ENCODE data around the gene MCC. TPM values are rescaled to one million over a fixed set of nuclear protein-coding genes. Genes with fewer than 3 reads are reported as not detected.
A peak's percentile ranks its signal among the peaks of the same experiment; 100 is the strongest.

Gene MCC
- total RNA-seq, 1 experiment from 2014 or later, result not detected

DNA sequence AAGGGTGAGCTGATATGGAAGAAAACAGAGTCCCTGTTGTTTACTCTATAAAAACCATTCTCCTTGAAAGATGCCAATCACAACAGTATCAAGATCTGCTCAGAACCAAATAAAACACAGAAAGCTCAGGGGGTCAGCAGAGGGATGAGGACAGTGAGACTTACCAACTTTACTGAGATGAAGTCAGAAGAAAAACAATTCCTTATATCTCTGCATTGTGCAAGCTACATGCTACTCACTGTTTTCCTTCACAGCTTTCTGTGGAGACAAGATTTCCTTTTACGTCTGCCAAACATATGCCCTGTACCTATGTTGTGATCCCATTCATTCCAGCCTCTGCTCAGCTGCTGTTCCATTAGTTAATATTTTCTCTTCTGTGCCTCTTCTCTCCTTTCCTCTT lies 239.0 kb downstream of the MCC start:
- no peak for DNase-seq (ENCODE audit: low spot score)

DNA sequence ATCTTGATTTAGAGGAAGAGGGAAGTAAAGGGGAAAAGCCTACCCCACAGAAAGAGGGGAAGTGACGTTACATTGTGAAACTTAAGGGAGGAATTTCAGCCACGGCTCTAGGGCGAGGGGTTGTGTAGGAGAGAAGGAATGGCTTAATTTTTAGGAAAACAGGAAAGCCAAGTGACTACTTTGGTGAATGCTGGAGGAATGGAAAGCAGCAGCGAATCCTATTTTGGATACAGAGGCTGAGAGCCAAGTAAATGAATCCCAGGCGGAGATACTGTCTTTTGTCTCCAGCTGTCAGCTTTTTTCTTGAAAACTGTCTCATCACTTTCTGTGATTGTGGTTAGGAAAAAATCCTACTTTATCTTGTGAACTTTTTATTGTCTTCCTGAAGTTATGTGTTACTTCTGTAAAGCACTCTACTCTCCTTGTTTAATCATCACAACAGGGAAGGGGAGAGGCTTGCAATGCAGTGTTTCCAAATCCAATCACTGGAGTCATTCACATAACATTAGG lies 241.8 kb downstream of the MCC start:
- DNase-seq (ENCODE audit: low spot score), result no peak

DNA sequence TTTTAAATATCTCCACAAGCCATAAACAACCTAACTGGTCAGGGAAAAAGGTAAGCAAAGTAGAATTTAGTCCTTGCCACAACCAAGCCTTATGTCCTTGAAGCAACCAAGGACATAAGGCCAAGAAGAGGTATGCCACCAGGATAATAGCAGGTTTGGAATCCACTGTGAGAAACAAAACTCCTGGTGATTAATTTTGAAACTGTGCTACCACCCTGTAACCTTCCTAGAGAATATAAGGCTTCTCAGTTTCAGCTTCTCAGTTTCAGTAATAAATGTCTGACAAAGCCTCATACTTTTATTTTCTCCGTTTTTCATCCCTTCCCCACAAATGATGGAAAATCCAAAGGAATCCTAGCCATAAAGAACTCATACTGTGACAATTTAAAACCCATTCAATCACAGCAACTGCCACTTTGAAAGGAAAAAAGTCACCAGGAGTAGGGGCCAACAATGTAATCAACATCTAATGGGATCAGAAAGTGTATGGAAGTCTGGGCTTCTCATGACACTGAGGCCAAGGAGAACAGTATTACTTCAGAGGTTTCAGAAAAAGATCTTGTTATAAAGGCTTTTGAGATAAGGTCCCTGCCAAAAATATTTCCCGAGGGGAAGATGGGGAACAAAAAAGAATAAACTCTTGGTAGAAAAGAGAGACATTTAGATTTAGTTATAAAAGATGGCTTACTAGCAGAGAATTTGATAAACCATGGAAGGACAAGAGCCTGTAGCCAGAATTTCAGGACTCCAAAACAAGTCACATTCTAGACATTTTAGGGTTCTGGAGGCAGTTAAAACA lies 242.6 kb downstream of the MCC start:
- no peak for DNase-seq (ENCODE audit: low spot score)

DNA sequence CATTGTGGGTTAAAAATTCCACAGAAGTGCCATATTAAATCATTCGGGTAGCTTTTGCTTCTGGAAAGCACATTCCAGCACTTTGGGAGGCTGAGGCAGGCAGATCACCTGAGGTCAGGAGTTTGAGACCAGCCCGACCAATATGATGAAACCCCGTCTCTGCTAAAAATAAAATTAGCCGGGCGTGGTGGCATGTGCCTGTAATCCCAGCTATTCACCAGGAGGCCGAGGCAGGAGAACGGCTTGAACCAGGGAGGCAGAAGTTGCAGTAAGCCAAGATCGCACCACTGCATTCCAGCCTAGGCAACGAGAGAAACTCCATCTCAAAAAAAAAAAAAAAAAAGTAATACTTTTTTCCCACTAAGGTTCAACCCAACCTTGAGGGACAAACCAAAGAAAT lies 243.3 kb downstream of the MCC start:
- no peak for DNase-seq (ENCODE audit: low spot score)

DNA sequence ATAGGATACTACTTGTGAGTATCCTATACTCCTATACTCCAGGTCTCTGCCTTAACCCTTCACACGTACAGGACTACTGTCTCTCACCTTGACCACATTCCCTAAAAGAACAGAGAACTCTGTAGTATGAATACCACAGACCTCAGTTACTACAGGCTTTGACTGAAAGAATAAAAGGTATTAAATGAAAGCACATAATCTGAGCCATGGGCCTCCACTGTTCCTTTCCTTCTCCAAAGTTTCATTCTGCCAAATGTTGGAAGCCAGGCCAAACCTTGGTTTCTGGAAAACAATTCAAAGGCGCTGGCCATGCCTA lies 244.9 kb downstream of the MCC start:
- no peak for DNase-seq (ENCODE audit: low spot score)

DNA sequence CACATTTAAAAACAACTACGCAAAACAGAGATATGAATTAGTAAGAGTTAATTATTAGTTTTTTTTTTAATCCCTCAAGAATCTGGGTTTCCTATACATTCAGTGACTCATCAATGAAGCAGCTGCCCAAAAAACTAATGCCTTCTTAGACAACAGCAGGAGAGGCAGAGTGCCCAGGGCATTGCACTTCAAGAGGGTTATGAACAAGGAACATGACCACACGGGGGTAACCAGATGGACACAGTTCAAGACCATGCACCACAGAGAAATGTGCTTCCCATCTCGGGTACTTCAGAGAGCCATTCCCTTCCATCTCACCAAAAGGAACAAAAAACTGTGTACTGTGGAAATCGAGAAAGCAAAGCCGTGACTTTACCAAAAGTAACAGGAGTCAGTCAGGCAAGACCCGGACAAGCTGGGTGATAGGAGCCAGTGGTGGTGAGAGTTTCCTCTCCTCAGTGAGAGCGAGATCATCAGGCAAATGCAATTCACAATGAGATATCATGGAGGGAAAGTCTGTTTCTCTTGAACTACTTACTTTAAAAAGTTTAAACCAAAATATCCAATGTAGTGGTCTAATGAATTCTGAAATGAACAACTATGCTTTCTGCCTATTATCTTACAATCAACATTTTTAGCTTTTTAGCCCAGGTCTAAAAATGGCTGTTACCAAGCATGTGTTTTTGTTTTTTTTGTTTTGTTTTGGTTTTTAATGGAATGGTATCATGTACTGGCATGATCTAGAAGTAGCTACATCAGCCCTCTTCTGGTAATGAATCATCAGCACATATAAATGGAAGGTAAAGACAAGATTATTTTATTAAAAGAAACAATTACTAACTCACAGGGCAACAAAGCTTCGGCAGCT lies 245.5 kb downstream of the MCC start:
- DNase-seq (ENCODE audit: low spot score), result no peak

DNA sequence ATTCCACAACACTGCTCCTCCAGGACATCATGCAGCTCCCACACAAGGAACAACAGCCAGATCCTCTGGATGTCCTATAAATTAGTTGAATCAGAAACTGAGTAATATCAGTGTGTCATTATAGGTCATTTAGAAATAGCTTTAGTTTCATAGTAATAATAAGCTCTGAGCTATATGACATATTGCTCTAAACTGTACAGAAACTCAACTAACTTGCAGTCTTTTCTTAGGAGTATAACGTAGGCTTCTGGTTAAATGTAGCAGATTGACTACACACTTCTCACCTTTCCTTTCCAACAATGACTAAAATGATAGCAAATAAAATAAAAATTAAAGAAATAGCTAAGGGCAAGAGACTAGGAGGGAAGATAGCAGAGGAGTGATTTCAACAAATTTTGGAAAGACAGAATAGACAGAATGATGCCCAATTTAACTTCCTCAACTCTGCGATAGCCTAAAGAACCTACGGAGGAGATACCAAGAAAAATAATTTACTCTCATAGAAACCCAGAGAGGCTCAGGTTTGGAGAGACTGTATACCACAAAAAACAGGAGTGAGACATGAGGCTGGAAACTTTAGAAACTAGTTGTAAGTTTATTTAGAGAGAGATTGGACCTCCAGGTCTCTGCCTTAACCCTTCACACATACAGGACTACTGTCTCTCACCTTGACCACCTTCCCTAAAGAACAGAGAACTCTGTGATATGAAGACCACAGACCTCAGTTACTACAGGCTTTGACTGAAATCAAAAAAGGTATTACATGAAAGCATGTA lies 247.1 kb downstream of the MCC start:
- DNase-seq (ENCODE audit: low spot score), result no peak

DNA sequence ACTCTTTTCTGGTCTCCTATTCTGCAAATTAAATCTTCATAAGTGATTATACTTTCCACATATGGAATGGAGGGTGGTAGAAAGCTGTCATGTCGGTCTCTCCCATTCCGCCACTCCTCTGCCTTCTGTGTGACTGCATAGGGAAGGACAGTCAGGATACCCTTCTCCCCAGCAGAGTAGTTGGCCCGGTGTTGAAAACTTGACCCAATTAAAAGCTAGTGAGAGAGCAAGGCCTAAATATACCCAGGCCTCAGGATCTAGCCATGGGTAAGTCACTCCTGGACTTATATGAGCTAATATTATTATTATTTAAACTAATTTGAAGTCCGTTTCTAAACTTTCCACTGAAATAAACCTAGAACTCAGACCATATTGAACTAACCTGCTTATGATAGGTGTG lies 248.2 kb downstream of the MCC start:
- no peak for DNase-seq (ENCODE audit: low spot score)

DNA sequence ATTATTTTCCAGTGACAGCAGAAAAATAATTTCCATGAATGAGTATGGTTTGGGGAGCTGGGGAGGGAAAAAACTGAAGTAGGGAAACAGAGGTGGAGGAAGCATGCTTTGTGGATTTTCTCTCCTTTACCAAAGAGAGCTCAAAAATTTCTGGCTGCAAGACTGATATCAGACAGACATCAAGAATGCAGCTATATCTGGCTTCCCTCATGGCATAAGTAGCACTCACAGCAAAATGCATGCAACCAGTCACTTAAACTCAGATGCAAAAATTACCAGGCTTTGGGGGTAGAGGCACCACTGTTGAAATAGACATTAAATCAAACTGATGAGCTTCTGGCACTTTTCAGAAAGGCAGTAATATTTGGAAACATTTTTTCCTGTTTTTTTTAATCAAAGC lies 250.4 kb downstream of the MCC start:
- DNase-seq (ENCODE audit: low spot score), result no peak

DNA sequence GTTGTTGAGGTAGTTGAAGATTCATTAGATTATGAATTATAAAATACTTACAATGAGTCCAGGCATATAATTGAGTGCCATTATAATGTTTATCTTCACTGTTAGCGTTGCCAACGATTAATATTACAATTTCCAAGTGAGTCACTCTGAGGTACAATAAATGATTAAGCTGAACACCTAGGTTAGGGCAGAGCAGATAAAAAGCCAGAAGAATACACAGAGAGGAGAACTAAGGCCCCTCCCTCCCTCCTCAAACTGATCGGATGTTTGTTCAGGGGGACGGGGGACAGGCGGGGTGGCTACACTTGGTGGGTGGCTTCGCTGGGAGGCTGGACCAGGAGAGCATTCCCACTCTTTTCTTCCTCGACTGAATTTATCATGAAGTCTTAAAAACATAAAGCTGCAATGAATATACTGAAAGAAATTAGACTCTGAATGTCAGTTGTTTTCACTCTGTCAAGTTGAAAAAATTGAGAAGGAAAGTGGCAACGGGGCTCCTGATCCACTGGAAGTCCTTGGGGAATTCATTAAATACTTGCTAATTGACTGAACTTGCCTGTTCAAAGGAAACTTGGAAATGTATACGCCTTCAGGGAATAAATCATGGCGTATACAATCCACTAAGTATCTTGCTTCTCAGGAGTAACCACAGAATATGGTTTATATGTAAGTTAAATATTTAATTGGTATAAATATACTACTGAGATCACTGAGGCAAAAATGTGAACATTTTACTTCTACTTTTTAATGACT lies 251.5 kb downstream of the MCC start:
- peak; percentile 25 for DNase-seq (ENCODE audit: low spot score)

DNA sequence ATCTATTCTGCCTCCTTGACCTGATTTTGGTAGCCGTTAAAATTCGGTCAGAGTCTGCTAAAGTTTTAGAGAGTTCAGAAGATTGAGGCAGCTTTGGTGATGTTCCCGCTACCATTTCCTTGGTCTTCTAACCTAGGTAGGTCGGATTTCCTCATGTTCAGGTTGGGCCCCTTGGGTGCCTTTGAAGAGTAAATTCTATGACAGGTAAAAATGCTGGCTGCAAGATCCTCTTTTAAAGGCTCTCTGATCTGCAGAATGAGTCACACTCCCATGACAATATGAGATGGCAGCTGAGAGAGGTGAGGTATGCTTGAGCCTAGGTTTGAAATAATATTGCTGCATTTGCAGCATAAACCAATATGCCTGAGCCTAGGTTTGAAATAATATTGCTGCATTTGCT lies 252.4 kb downstream of the MCC start:
- no peak for DNase-seq (ENCODE audit: low spot score)

DNA sequence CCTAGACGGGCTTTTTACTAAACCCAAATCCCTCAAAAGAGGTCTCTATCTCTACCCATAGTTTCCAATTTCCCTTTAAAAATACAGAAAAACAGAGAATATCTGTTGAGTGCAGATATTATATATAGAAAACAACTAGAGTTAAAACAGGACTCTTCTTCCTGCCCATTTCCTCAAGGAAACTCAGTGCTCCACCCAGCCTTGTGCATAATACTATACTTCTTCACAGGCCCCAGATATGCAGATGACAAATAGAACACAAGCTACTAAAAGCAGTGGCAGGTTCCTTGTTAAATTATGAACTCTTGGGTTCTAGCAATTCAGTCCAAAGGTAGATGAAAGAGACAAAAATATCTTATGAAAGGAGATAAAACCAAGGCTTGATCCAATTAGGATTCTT lies 253.7 kb downstream of the MCC start:
- DNase-seq (ENCODE audit: low spot score), result no peak

DNA sequence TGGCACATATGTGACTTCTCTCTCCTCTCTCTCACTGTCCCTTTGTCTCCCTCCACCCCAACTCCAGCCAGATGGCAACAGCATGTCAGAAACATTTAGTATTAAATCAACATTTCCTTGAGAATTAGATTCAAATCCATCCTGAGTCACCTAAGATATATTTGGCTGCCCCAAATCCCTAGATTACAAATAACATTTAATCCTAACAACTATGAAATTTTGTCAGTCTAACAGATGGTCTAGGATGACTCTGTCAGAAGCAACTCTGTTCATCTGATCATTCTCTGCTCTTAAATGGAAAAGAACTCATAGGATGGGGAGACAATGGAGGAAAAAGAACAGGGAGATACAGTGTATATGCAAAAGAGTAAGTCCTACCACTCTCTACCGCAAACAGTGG lies 254.6 kb downstream of the MCC start:
- DNase-seq (ENCODE audit: low spot score), result no peak

DNA sequence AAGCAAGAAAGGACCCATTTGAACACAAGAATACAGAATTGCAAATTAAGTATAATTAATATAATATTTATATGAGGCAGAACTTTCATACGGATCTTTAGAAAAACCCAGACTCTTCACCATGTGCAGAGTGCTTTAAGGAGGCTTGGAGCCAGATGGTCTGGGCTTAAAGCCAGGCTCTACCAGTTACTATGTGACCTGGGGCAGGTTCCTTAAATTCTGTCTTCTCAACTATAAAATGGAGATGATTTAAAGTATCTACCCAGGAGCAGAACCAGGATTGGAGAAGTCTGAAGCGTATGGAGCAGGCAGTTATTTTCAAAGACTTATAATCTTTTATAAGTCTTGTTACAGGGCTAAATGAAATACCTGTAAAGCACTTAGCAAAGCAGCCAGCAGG lies 255.6 kb downstream of the MCC start:
- DNase-seq (ENCODE audit: low spot score), result no peak

DNA sequence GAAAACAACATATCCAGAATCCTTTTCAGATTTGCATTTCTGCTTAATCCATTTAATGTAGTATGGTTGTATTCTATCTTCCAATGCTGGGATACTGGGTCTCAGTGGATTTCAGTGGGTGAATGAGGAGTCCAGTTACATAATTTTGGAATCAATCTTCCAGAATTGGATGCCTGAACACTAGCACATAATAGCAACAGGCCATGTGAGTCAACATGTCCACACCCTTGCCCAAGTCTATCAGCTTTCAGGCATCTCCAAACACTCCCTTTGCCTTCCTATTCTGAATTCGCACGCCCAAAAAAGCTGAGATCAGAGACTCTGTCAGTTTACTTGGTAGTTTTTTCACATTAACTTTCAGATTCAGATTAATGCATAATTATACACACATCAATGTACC lies 256.0 kb downstream of the MCC start:
- no peak for DNase-seq (ENCODE audit: low spot score)

DNA sequence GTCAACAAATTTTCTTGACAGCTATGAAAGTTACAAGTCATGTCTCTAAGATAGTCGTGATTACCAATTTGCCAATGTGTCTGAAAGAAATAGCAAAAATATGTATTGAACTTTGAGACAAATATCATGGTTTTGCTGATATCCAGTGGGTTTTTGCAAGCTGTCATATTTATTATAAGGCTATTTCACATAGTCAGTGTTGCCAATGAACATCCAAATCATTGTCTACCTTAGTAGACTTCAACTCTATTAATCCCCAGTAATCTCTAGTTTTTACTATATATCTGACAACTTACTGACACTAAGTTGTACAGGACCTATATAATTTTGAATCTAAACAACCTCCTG lies 256.6 kb downstream of the MCC start:
- no peak for DNase-seq (ENCODE audit: low spot score)

DNA sequence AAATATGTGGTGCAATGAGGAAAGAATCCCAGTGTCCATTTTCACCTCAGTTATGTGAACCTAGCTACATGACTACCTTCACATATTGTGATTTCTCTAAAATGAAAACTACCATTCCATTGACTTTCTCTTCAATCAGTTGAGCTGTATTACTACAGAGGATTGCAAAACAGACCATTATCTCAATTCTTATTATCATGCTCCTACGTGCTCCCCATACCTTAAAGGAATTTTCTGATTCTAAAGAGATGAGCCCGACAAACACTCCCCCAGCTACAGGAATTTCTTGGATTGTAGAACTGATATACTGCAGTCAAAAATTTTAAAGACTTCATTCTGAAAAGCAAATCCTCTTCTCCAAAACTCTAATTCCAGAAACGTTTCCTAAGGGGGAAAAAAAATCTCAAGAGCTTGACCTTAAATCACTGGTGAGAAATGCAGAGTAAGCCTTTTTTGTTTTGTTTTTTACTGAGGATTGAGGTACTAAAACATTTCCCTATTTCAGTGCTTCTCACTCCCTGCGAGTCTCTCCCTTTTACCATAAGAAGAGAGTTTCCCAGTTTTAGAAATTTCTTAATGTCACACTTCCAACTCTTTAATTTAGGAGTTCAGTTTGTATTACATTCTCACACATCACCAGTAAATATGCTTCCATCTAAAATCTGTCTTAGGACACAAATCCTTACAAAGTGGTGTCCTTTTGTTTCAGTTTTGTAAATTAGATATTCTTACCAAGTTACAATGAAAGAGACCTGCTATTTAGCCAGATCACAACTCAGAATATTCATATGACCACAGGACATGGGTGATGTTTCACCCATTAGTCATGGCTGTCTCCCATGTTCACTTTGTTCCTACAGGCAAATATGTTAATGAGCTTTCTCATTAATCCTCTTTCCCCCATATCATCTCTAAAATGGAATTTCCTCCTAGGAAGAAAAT lies 257.3 kb downstream of the MCC start:
- DNase-seq (ENCODE audit: low spot score), result no peak

DNA sequence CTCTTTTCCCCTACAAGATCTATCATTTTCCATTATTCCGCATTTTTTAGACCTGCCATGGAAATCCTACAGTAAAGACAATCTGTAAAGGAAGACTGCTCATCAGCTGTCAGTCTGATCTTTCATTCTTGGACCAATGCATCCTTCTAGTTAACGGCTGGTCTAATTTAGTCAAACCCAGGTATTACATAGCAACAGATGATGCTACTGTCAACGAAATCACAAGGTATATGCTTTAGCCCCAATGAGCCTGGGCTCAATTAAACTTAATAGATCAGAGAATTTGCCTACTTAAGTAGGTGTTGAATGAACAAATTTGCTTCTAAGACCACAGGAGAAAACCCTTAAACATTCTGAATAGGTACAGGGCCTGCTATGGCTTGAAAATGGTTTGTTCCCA lies 260.5 kb downstream of the MCC start:
- DNase-seq (ENCODE audit: low spot score), result no peak

DNA sequence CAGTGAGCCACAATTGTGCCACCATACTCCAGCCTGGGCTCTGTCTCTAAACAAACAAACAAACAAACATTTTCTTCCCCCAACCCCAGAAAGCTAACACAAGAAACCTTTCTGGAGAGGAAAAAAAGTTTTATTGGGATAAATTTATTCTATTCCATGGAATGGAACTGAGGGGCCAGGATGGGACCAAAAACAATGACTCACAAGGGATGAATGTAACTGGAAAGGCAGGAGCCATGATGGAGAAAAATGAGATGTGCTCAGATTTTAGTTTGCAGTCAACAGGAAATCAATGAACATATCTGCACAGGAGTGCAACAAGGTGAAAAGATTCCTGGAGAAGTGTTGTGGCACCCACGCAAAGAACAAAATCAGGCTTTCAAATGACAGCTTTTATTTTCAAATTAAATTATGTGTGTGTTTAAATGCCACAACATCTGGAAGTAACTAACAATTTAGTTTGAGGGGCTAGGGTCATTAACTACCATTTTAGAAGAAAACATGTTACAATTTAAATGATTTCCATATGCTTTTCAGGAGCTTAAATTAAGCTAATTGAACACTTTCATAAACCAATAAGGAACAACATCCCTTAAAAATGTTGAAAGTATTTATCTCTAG lies 262.0 kb downstream of the MCC start:
- DNase-seq (ENCODE audit: low spot score), result no peak

DNA sequence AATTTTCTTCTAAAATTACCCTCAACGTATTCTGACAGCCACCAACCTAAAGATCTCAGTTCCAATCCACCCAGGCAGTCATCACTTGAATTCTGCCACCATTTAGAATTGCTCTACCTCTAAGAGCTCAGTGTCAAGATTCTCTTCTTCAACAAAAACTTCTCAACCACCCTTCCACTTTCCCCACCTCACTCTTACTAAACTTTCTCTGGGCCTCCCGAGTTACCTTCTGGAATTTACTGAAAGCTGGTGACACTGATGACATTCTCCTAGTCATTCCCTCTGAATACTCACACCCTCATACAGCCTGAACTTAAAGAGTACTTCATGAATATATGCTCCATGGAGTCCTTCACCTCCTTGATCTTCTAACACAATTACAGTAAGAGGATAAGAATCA lies 263.0 kb downstream of the MCC start:
- DNase-seq (ENCODE audit: low spot score), result no peak
